RWPE2 (cell line): Measurements from ENCODE around the gene DNASE1L1.

Experiments used
- ATAC-seq: fragments of 200-7000 bp; cut with Tn5 transposase; 3 replicates; pipeline ENCODE4 v1.9.1; 2021; ENCODE audit warnings: low read depth
- DNase-seq: peaks from one replicate; pipeline ENCODE4 v3.0.0-alpha.2; 2020; ENCODE audit warnings: low spot score
- H3K27ac ChIP-seq: fragments of 450-650 bp; 2 replicates; pipeline ENCODE4 v1.5.1; 2017; ENCODE audit warnings: mild to moderate bottlenecking; ENCODE audit not compliant: poor library complexity, severe bottlenecking
- H3K27me3 ChIP-seq: fragments of 250-450 bp; sonication (Bioruptor Pico); 2 replicates; pipeline ENCODE4 v1.5.1; 2021; ENCODE audit warnings: mild to moderate bottlenecking, moderate library complexity; ENCODE audit not compliant: insufficient read depth, poor library complexity, severe bottlenecking
- H3K36me3 ChIP-seq: fragments of 250-450 bp; sonication (Bioruptor Pico); 2 replicates; pipeline ENCODE4 v1.5.1; 2020; ENCODE audit warnings: low read depth, mild to moderate bottlenecking, moderate library complexity
- H3K4me1 ChIP-seq: fragments of 250-450 bp; sonication (Bioruptor Pico); 2 replicates; pipeline ENCODE4 v1.5.1; 2021; ENCODE audit warnings: mild to moderate bottlenecking, moderate library complexity; ENCODE audit not compliant: insufficient read depth, poor library complexity, severe bottlenecking
- H3K4me3 ChIP-seq: fragments of 250-450 bp; sonication (Bioruptor Pico); 2 replicates; pipeline ENCODE4 v1.5.1; 2021; ENCODE audit warnings: mild to moderate bottlenecking, moderate library complexity; ENCODE audit not compliant: severe bottlenecking
- H3K9me3 ChIP-seq: fragments of 250-450 bp; sonication (Bioruptor Pico); 2 replicates; pipeline ENCODE4 v1.5.1; 2021; ENCODE audit warnings: mild to moderate bottlenecking, moderate library complexity; ENCODE audit not compliant: severe bottlenecking
- TF ChIP-seq, protein P1 (sequence below): fragments of 450-650 bp; IDR thresholded peaks from one replicate; pipeline ENCODE4 v1.5.1; 2017; ENCODE audit warnings: mild to moderate bottlenecking, moderate library complexity; ENCODE audit not compliant: poor library complexity, severe bottlenecking

DNASE1L1 gene

GRCh38 chrX:154441564-154441963 is 32.5 kb upstream of the DNASE1L1 start:
- no peak for ATAC-seq
- Histone ChIP-seq H3K27ac (peak overlapping the region; percentile 55), H3K36me3 (peaks cover 27% of the 10 kb centered on the region)

DNA sequence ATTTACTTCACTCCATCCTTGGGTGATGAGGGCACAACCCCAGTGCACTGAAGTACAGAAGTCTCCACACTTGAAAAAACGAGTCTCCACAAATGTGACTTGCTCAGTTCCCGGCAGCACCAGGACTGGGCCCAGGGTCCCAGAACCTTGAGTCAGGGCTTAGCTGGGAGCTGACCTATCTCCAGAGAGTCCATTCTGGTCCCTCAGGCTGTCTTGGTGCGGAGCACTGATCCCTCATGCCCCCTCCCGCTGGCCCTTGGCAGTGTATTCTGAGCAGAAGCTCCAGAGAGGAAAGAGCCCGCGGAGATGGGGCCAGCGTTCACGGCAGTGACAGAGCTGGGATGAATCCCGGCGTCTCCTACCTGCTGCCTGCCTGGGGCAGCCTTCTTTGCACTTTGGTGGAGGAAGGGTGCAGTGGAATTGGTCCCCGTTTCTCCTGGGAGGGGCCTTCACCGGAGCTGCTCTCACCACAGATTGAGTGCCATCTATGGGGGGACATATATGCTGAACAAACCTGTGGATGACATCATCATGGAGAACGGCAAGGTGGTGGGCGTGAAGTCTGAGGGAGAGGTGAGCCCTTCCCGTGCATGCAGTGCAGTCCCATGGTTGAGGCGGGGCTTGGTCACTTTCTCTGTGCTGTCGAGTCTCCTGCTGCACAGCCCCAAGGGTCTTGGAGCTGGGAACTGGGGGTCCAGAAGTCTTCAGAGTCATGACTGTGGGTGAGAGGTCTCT is 31.7 kb upstream of the DNASE1L1 start:
- ATAC-seq (no peak), DNase-seq (no peak)
- Histone ChIP-seq H3K27ac (no peak overlapping the region), H3K36me3 (peaks cover 27% of the 10 kb centered on the region), H3K27me3 (no peaks in the 10 kb centered on the region), H3K4me1 (no peaks in the 10 kb centered on the region), H3K9me3 (no peaks in the 10 kb centered on the region), H3K4me3 (no peak overlapping the region)
- TF ChIP-seq, protein P1, sequence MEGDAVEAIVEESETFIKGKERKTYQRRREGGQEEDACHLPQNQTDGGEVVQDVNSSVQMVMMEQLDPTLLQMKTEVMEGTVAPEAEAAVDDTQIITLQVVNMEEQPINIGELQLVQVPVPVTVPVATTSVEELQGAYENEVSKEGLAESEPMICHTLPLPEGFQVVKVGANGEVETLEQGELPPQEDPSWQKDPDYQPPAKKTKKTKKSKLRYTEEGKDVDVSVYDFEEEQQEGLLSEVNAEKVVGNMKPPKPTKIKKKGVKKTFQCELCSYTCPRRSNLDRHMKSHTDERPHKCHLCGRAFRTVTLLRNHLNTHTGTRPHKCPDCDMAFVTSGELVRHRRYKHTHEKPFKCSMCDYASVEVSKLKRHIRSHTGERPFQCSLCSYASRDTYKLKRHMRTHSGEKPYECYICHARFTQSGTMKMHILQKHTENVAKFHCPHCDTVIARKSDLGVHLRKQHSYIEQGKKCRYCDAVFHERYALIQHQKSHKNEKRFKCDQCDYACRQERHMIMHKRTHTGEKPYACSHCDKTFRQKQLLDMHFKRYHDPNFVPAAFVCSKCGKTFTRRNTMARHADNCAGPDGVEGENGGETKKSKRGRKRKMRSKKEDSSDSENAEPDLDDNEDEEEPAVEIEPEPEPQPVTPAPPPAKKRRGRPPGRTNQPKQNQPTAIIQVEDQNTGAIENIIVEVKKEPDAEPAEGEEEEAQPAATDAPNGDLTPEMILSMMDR, result no peak

More at GRCh38 chrX:154441564-154441963, 32.5 kb upstream of the DNASE1L1 start:
- no peak for DNase-seq
- H3K4me3 ChIP-seq, result no peak overlapping the region
- no peaks in the 10 kb centered on the region for H3K4me1 ChIP-seq
- no peaks in the 10 kb centered on the region for H3K27me3 ChIP-seq
- H3K9me3 ChIP-seq, result no peaks in the 10 kb centered on the region
- TF ChIP-seq, protein P1, result no peak

DNA sequence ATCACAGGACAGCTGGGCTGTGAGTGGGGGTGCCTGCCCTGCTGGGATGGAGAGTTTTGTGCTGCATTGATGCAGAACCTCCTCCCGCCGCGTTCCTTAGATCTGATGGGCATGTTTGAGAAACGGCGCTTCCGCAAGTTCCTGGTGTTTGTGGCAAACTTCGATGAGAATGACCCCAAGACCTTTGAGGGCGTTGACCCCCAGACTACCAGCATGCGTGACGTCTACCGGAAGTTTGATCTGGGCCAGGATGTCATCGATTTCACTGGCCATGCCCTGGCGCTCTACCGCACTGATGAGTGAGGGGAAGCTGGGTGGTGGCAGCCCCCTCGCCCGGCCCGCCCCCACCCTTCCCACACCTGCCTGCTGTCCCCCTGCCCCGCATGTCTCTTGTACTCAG is 30.8 kb upstream of the DNASE1L1 start:
- H3K9me3 ChIP-seq, result no peaks in the 10 kb centered on the region
- H3K4me3 ChIP-seq, result no peak overlapping the region
- peaks cover 27% of the 10 kb centered on the region for H3K36me3 ChIP-seq
- H3K27me3 ChIP-seq, result no peaks in the 10 kb centered on the region
- TF ChIP-seq, protein P1, result no peak
- H3K4me1 ChIP-seq, result no peaks in the 10 kb centered on the region
- no peak for ATAC-seq
- DNase-seq, result no peak
- H3K27ac ChIP-seq, result no peak overlapping the region

DNA sequence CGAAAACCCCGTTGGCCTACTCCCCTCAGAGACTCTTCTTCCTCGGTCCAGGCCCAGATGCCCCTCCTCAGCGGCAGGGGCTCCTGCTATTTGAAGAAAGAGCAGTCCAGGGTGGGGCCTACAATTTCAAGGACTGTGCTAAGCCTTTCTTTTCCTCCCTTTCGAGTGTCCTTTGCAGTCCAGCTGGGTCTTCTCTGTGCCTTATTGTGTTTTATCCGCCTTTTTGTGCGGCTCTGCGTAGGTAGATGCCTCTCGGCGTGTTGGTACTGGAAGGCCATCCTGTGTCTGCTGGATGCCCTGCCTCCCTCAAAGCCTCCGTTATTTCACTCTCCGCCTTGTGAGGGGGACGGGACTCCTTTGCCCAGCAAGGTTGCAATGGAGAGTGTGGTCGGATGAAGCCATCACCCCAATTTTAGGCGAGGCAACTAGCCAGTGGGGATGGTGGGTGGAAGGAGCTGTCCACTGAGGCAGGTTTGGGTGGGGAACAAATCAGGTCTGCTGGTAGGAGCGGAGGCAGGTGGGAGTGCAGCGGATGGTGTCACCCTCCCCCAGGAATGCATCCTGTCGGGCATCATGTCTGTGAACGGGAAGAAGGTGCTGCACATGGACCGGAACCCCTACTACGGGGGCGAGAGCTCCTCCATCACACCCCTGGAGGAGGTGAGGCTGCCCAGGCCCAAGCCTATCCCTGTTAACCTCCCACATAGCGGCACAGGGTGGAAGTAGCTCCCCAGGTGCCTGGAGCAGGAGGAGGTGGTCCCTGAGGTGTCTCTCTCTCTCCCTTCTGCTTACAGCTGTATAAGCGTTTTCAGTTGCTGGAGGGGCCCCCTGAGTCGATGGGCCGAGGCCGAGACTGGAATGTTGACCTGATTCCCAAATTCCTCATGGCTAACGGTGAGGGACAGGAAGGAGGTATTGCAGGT is 29.2 kb upstream of the DNASE1L1 start:
- ATAC-seq, result no peak
- DNase-seq, result no peak
- TF ChIP-seq, protein P1, result no peak
- H3K9me3 ChIP-seq, result no peaks in the 10 kb centered on the region
- peaks cover 26% of the 10 kb centered on the region for H3K36me3 ChIP-seq
- no peaks in the 10 kb centered on the region for H3K27me3 ChIP-seq
- H3K4me3 ChIP-seq, result peak overlapping the region; percentile 95
- H3K27ac ChIP-seq, result peak overlapping the region; percentile 54
- H3K4me1 ChIP-seq, result no peaks in the 10 kb centered on the region
